DMS 273 (cell line): ENCODE results near the gene TSPAN33.
"Not testable (repeated sequence)": the region's sequence is repeated elsewhere in the genome, so short reads cannot be mapped to it uniquely, and the experiment has no call there.

Experiments used
- DNase-seq: peaks from one replicate; lab custom pipeline; 2025; ENCODE audit not compliant: unreplicated experiment; lab: John Stamatoyannopoulos, UW

The TSPAN33 gene

GRCh38 chr7:129205987-129206785 is 61.7 kb downstream of the TSPAN33 start:
- DNase-seq, result no peak

GRCh38 chr7:129208667-129209066 is 64.2 kb downstream of the TSPAN33 start:
- no peak for DNase-seq

DNA sequence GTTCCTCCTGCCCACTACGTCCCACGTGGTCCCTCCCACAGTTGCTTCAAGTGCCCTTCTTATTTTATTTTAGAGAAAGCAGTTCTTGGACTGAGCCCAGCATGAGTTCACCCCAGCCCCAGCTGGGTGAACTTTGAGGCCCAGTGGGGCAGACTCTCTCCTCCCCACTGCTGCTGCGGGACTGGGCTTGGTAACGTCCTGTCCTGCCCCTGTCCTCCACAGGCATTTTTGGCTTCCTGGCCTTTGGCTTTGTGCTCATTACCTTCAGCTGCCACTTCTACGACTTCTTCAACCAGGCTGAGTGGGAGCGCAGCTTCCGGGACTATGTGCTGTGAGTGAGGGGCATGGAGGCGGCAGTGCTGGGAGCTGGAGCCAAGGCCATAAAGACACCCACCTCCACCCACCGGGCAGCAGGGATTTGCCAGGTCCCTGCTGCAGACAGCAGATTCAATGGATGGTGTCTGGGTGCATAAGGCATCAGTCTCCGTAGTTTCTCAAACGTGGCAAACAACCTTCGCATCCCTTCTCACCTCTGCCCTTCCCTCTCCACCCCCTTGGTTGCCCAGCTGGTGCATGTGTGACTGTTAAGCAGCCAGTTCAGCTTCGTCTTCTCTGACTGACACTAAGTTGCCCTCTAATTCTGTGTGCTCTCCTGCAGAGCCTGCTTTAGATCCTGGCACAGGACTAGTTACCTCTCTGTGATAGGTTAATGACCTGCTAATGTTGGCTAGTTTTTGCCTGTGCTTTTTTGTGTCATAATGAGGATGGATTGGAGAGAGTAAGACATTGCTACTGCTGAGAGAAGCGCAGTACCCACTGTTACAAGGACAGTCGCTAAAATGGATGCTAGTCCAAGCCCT is 64.8 kb downstream of the TSPAN33 start:
- DNase-seq, result no peak

- peak; percentile 94 for DNase-seq
Measured at GRCh38 chr7:129210256-129210988, 65.9 kb downstream of the TSPAN33 start.

- no peak for DNase-seq
Measured at GRCh38 chr7:129210989-129211312, 66.4 kb downstream of the TSPAN33 start.

GRCh38 chr7:129212126-129212525 is 67.6 kb downstream of the TSPAN33 start:
- no peak for DNase-seq

GRCh38 chr7:129212596-129212995 is 68.1 kb downstream of the TSPAN33 start:
- no peak for DNase-seq

DNA sequence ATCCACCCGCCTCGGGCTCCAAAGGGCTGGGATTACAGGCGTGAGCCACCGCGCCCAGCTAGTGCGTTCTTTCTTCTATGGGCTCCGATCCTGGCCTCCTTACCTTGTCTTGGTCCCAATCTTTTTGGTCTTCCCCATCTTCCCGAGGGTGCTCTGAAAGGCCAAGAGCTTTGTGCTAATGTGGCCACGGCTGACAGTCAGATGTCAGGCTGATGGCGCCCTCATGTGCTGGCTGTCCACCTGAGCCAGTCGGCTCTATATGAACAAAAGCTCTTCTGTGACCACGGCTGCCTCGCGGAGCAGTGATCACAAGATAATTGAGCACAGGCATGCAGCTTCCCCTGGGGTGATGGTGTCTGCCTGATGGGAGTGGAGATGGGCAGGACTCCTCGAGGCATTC is 69.3 kb downstream of the TSPAN33 start:
- peak; percentile 62 for DNase-seq

DNA sequence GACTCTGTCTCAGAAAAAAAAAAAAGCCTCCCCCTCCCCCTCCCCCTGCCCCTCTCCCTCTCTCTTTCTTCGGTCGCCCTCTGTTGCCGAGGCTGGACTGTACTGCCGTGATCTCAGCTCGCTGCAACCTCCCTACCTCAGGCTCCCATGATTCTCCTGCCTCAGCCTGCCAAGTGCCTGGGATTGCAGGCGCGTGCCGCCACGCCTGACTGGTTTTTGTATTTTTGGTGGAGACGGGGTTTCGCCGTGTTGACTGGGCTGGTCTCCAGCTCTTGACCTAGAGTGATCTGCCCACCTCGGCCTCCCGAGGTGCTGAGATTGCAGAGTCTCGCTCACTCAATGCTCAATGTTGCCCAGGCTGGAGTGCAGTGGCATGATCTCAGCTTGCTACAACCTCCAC is 71.2 kb downstream of the TSPAN33 start:
- not testable (repeated sequence) for DNase-seq

- DNase-seq, result not testable (repeated sequence)
Measured at GRCh38 chr7:129216101-129216715, 71.7 kb downstream of the TSPAN33 start.

GRCh38 chr7:129216821-129217416 is 72.4 kb downstream of the TSPAN33 start:
- not testable (repeated sequence) for DNase-seq

DNA sequence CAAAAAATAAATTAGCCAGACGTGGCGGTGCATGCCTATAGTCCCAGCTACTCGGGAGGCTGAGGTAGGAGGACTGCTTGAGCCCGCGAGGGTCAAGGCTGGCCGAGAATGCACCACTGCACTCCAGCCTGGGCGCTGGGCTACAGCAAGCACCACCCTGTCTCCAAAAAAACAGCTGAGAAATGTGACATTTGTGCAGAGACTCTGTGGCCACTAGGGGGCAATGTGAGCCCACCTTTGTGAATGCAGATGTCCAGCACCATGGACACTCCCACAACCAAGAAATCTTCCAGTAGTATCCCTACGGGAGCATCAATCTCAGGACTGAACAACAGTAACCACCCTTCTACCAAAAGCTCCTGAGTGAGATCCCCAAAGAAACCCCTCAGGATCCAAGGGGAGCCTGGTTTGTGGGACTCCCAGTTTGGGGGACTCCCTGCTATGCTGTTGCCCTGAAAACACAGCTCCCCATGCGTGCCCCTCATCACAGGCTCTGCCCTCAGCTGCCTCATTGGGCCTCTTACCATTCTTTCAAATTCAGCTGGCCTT is 74.1 kb downstream of the TSPAN33 start:
- DNase-seq, result peak; percentile 95

DNA sequence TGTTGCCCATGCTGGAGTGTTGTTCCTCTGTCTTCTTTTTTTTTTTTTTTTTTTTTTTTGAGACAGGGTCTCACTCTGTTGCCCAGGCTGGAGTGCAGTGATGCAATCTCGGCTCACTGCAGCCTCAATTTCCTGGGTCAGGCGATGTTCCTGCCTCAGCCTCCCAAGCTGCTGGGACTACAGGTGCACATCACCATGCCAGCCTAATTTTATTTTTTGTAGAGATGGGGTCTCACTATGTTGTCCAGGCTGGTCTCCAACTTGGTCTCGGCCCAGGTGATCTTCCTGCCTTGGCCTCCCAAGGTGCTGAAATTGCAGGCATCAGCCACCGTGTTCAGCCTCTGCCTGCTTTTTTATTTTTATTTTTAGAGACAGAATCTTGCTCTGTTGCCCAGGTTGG is 74.7 kb downstream of the TSPAN33 start:
- DNase-seq, result not testable (repeated sequence)
